GM19452 (cell line): ENCODE data around the gene SLC38A1.
"Not testable (repeated sequence)": the region's sequence is repeated elsewhere in the genome, so short reads cannot be mapped to it uniquely, and the experiment has no call there.

Experiments
- ATAC-seq: cut with Tn5 transposase; IDR thresholded peaks from one replicate; pipeline ENCODE4 v1.9.1; 2021; ENCODE audit not compliant: unreplicated experiment

The SLC38A1 gene

DNA sequence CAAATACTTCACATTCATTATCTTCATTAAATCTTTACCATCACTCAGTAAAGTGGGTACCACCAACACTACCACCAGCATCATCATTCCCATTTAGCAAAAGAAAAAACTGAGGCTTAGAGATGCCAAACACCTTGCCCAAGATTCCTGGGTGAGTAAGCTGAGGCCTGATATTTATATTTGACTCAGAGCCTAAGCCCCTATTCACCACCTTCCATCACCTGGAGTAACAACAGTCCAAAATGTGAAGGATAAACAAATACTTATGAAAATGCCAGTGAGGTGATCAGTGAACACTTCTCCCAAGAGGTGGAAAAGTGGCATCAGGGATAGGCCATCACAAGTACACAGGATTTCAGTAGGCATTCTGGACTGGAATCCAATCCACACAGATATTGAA is 3.7 kb downstream of the SLC38A1 start:
- ATAC-seq: no peak

DNA sequence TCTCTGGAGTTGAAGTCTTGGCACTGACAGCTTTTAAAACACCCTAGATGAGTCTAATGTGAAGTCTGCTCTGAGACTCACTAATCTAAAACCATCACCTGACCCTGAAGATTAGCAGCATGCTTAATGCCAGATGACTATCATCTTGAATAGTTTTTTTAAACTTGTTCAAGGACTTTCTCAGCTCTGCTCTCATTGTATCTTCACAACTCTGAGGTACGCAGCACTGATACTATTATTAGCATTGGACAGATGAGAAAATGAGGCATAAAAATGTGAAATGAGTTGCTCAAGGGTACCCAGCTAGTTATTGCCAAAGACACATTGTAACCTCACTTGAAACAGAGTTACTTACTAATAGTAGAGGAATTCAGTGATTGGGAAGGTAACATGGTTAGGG is 4.8 kb downstream of the SLC38A1 start:
- ATAC-seq: no peak

DNA sequence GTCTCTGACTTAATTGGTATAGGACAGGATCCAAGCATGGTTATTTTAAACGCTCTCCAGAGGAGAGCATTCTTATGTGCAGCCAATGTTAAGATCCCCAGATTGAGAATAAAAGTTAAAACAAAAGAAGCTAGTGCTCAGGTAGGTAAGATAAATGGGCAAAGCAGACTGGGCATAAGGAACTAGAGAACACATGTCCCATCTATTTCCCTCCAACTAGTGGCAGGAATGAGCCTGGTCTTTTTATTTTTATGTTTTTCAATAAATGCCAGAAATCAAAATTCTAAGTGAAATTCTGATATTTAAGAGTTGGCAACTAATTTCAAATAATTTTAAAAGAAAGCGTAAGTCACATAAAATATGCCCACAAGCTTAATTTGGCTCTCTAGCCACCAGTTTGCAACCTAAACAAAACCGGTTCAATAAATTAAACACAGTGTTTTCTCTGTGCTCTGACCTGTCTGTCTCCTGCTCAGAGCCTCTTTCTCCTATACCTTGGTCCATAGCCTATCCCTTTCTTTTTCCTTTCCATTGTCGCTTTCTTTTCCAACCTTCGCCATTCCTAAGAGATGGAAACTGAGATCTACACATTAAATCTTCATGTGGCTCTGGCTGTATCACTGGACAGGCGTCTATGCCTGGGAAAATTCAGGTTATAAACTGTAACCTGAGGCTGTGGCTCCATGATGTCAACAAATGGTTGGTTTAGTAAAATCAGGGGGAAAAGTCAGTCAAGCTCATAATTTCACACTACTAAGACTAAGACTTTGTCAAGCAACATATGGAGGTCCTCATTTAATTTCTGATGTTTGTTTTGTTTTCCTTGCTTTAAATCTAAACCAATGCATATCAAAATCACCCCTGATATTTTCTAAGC is 5.5 kb downstream of the SLC38A1 start:
- ATAC-seq: no peak

DNA sequence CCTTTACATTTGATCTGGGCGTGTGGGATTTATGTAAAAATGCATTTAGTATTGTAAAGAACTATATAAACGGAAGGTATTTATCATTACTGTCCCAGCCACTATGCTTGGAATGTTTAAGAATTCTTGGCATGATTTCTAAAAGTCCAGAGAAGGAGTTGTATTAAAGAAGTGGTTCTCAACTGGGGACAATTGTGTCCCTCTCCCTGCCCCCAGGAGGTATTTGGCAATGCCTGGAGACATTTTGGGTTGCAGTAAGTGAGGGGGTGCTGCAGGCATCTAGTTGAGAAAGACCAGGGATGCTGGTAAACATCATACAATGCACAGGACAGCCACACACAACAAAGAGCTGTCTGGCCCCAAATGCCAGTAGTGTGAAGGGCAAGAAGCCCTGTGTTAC is 7.2 kb downstream of the SLC38A1 start:
- ATAC-seq: no peak

DNA sequence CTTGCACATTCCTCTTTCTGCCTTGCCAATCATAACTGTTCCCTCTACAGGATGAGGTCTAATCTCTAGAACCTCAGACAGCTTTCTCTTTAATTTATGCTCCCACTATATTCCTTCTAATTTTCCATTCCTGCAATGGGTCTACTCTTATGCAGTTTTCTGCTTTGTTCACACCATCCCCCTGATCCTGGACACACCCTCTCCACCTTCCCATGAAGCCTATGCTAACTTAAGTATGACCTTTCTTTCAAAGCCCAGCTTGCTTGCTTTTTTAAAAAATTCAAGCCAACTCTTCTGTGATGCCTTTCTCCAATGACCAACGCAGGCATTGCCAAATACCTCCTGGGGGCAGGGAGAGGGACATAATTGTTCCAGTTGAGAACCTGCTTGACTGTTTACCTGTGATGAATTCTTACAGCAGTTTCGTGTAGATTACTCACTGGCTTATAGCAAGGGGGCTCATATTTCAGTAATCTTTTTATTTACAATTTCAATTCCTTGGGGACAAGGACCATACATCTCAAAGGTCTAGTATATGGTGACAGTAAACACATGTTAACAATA is 7.8 kb downstream of the SLC38A1 start:
- no peak for ATAC-seq

DNA sequence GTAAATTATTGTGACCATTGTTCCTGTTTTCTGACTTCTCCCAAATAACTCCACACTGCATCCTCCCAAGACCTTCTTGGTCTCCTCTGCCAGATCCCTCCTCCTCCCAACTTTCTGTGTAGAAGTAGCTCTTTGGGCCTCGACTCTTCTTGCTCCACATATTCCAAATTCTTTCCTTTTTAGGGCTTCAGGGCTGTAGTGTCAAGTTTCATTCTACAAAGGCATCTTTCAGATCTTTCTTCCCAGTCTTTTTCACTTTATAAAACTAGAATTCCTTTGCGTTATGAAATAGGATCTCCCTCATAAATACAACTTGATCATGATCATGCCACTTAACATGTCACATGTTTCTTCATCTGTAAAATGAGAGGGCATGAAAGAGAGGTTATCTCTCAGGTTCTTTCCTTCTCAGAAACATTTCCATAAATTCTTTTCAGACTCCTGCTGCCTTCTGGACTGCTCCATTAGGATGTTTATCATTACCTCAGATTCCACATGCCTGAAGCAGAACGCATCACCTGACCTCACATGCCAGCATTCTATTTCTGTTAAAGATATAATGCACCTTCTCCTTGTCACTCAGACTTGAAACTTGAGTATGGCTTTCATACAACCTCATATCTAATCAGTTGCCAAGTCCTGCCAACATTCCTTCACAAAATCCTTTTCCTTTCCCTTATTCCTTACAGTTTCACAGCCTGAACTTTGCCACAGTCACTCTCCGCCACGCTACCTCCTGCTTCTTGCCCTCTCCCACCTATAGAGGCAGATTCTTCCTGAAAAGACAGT is 8.5 kb downstream of the SLC38A1 start:
- no peak for ATAC-seq

DNA sequence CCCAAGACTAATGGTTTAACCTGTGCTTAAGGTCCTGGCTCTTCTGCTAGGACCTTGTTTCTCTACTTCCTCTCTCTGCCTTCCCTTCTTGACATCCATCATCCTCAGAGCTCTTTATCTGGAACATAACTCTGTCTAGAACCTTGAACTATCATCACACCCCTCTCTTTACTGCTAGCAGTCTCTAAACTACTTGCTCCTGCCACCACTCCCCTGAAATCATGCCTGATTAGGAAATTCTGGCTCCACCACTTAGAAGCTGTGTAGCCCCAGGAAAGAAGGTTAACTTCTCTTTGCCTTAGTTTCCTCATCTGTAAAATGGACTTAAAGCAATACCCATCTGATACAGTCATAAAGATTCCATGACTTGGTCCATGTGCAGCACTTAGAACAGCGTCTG is 9.1 kb downstream of the SLC38A1 start:
- ATAC-seq: no peak

DNA sequence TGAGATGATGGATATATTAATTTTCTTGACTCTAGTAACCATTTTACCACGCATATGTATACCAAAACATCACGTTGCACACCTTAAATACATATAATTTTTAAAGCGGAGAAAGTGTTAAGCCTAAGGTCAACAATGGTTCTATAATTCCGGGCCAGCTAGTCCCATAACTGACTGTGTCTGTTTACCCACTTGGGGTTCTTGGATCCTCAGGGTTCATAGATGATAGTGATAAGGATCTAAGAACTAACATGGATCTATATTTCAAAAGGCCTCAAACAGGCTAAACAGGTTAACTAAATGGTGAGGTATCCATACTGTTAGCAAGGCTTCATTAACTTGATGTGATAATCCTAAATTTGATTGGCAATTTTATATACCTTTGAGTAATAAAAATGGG is 9.8 kb downstream of the SLC38A1 start:
- ATAC-seq: no peak

DNA sequence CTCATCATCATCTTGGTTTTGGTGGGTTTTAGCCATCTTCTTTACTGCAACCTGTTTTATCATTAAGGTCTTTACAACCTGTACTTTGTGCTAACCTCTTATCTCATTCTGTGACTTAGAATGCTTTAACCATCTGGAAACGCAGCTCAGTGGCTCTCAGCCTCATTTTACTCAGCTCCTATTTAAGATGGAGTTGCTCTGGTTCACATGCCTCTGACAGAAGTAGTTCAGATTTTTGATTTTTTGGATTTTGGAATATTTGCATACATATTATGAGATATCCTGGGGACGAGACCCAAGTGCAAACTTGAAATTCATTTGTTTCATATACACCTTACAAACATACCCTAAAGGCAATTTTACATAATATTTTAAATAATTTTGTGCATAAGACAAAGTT is 10.7 kb downstream of the SLC38A1 start:
- ATAC-seq: no peak

DNA sequence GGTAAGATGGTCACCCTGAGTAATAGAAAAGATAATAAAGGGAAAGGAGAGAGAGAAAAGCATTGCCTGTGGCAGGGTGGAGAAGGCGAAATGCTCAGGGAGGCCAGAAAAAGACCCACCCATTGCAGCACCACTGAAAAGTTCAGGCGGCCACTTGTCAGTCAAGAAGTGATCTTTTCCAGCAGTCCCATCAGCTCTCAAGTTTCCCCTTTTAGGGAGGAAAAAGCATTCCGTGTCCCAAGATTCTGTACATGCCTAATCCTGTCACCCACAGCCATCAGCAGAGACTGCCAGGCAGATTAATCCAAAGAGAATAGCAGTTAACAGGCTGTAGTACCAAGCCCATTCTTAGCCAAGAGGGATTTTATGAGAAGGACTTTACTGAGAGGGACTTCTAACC is 11.9 kb downstream of the SLC38A1 start:
- no peak for ATAC-seq

DNA sequence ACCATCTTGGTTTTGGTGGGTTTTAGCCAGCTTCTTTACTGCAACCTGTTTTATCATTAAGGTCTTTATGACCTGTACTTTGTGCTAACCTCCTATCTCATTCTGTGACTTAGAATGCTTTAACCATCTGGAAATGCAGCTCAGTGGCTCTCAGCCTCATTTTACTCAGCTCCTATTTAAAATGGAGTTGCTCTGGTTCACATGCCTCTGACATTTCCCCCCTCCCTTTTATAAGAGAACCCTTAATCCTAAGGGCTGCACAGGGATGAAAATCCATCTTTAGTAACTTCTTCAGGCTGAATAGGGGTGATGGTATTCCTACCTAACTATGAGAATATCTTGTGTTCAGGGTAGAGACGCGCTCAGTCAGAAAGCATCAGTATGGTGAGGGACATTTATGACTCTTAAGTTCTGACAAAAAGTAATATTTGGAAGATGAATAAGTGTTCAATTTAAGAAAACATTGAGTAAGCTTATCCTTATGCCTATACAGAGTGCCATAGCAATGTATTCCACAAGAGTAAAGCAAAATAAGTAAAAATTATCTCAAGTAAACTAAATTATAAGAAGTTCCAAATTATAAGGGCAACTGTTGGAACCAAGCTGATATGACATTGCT is 15.2 kb downstream of the SLC38A1 start:
- ATAC-seq: no peak

DNA sequence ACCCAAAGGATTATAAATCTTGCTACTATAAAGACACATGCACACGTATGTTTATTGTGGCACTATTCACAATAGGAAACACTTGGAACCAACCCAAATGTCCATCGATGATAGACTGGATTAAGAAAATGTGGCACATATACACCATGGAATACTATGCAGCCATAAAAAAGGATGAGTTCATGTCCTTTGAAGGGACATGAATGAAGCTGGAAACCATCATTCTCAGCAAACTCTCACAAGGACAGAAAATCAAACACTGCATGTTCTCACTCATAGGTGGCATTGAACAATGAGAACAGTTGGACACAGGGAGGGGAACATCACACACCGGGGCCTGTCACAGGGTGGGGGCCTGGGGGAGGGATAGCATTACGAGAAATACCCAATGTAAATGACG is 16.8 kb downstream of the SLC38A1 start:
- not testable (repeated sequence) for ATAC-seq

DNA sequence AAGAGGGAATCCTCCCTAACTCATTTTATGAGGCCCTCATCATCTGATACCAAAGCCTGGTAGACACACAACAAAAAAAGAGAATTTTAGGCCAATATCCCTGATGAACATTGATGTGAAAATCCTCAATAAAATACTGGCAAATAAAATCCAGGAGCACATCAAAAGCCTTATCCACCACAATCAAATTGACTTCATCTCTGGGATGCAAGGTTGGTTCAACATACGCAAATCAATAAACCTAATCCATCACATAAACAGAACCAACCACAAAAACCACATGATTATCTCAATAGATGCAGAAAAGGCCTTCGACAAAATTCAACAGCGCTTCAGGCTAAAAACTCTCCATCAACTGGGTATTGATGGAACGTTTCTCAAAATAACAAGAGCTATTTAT is 18.9 kb downstream of the SLC38A1 start:
- ATAC-seq: not testable (repeated sequence)

DNA sequence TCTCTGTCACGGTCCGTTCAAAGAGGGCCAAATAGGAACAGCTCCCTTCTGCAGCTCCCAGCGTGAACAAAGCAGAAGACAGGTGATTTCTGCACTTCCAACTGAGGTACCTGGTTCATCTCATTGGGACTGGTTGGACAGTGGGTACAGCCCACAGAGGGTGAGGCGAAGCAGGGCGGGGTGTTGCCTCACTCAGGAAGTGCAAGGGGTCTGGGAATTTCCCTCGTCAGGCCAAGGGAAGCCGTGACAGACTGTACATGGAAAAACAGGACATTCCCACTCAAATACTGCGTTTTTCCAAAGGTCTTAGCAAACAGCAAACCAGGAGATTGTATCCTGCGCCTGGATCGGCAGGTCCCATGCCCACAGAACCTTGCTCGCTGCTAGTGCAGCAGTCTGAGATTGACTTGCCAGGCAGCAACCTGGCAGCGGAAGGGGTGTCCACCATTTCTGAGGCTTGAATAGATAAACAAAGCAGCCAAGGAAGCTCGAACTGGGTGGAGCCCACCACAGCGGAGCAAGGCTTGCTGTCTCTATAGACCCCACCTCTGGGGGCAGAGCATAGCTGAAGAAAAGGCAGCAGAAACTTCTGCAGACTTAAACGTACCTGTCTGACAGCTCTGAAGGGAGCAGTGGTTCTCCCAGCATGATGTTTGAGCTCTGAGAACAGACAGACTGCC is 22.7 kb downstream of the SLC38A1 start:
- no peak for ATAC-seq

DNA sequence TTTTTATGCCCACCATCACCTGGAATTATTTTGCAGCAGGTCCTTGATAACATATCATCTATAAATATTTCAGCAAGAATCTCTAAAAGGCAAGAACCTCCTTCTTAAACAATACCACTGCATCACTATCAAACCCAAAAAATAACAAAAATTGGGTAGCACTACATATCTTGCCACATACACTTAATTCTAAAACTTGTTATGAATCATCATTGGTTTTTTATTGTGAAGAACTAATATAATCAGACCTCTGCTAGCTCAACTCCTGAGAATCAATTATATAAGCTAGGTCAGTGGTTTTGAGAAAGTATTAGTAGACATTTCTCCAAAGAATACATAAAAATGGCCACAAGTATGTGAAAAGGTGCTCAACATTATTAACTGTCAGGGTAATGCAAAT is 23.8 kb downstream of the SLC38A1 start:
- ATAC-seq: no peak

DNA sequence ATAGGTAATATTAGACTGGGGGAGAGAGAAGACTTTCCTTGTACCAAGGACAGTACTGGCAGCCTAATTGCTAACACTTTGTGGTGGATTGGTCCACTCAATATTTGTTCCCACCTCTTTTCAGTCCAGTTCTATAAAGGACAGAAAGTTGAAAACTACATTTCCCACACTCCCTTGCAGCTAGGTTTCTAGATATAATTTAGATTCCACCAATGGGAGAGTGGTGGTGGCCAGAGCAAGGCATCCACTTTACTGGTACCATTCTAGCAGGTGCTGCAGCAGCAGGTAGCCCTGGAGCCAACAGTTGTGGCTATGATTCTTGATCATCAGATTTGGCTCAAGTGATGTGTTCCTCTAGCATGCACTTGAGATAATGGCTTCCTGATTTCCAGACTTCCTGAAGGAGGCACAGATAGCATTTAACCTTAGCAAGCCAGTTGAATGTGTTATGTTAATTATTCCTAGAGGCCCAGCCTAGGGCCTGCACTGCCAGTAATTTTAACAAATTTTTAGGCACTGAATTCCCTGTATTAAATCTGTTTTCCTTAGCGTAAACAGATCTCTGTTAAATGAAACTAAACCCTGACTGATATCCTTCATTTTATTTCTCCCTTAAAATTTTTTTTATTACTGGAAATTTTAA is 24.4 kb downstream of the SLC38A1 start:
- no peak for ATAC-seq

DNA sequence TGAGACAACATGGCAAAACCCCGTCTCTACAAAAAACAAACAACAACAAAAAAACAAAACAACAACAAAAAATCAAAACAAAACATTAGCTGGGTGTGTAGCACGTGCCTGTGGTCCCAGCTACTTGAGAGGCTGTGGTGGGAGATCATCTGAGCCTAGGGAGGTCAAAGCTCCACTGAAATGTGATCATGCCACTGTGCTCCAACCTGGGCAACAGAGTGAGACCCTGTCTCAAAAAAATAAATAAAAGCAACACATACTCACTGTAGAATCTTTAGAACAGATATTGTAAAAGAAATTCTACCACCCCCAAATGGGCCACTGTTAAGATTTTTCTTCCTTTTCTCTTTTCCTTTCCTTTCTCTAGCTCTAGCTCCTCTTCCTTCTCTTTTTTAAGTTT is 26.3 kb downstream of the SLC38A1 start:
- no peak for ATAC-seq

DNA sequence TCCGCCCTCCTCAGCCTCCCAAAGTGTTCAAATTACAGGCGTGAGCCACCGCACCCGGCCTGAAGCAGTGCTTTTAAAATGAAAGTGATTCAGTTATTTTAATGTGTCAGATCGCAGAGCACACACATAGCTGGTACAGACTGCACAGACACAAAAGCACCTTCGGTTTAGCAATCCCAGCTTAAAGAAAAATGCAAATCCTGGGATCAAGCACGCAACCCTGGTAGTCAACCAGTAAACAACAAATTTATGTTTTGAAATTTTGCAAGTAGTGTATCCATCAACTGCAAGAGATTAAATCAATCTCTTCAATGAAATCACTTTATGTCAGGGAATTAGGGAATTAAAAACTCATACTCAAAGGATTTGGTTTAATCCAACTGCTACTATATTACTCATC is 28.4 kb downstream of the SLC38A1 start:
- no peak for ATAC-seq

DNA sequence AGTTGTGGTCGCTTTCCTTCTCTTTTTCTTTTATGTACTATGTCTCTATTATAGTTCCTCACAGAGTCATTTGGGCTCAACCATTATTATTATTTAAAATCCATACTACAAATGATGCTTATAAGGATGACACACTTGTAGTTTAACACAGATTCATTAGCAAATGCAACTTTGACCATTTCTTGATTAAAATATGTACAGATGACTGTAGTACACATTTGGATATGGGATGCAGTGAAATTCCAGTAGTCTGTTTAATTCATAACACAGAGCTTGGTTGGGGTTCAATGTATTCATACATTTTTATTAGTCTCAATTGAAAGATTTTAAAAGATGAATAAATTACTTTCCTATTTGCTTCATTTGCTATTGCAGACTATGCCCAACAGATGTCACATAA is 30.0 kb downstream of the SLC38A1 start:
- no peak for ATAC-seq

DNA sequence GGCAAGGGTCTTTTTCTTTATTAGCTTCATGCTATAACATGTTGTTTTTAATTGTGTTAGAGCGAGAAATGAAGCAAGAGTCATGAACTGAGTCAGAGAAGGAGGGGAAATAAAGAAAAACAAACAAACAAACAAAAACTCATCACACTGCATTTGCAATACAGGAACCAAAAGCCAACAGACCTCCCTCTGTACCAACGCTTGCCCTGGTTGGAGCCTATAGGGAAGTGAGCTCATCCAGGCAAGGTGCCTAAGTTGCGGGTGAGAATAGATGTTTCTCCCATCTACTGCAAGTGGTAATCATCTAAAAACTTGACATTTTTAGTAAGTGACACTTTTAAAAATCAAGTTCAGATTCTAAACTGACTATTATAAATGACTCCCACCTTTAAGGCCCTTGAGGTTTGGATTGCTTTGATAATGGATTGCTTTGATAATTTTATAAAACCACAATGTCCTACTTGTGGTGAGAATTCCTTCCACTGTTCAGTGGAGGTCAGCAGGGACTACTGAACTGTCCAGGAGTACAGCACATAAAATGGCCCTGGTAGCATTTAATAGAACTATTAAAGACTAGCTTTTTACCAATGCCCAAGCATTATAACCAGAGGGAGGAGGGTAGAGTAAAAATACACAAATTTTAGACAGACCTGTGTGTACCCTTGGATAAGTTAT is 31.3 kb downstream of the SLC38A1 start:
- ATAC-seq: no peak
